Memory B cell (primary cell): Measurements from ENCODE around the gene IL12A.

ENCODE experiments used
- ATAC-seq: fragments of 150-1000 bp; cut with Tn5 transposase; 2 replicates; pipeline ENCODE4 v1.10.0; 2021; ENCODE audit warnings: low read depth, mild to moderate bottlenecking, moderate library complexity
- DNase-seq, 2 donors: peaks; one replicate each; pipeline ENCODE4 v3.0.0; 2022; ENCODE audit warnings: low spot score in 2 of 2
- H3K27ac Mint-ChIP-seq: one replicate; pipeline ENCODE4 v1.8.0; 2022; ENCODE audit warnings: mild to moderate bottlenecking, moderate library complexity, mixed read lengths
- H3K27me3 Mint-ChIP-seq: one replicate; pipeline ENCODE4 v1.8.0; 2022; ENCODE audit warnings: mixed read lengths
- H3K36me3 Mint-ChIP-seq: one replicate; pipeline ENCODE4 v1.8.0; 2022; ENCODE audit warnings: mild to moderate bottlenecking, mixed read lengths
- H3K4me1 Mint-ChIP-seq: one replicate; pipeline ENCODE4 v1.8.0; 2022; ENCODE audit warnings: mixed read lengths
- H3K4me3 Mint-ChIP-seq: one replicate; pipeline ENCODE4 v1.8.0; 2022; ENCODE audit warnings: mild to moderate bottlenecking, moderate library complexity, mixed read lengths
- H3K9me3 Mint-ChIP-seq: one replicate; pipeline ENCODE4 v1.8.0; 2022; ENCODE audit warnings: mixed read lengths

Gene IL12A

GRCh38 chr3:159988617-159989271, at the start of gene IL12A:
IL12A (plus strand) TSS chr3:159988835.
- Mint-ChIP-seq H3K27ac (peak within 1 kb of the TSS; percentile 92), H3K4me3 (peak within 1 kb of the TSS; percentile 89), H3K36me3 (peaks cover 16% of the 10 kb centered on the region), H3K27me3 (no peaks in the 10 kb centered on the region), H3K9me3 (no peaks in the 10 kb centered on the region), H3K4me1 (peaks cover 29% of the 10 kb centered on the region)
- DNase-seq = peak; percentile 86 to 92
- ATAC-seq = peak; percentile 91

- Mint-ChIP-seq H3K27me3 (peaks cover 9% of the 10 kb centered on the region), H3K9me3 (no peaks in the 10 kb centered on the region), H3K36me3 (no peaks in the 10 kb centered on the region), H3K4me1 (no peaks in the 10 kb centered on the region), H3K4me3 (no peak overlapping the region), H3K27ac (no peak overlapping the region)
- ATAC-seq (no peak), DNase-seq (no peak)
Measured at GRCh38 chr3:159941038-159942000, 47.3 kb upstream of the IL12A start.

- DNase-seq = no peak
- Mint-ChIP-seq H3K9me3 (no peaks in the 10 kb centered on the region), H3K4me1 (peaks cover 8% of the 10 kb centered on the region), H3K36me3 (no peaks in the 10 kb centered on the region), H3K4me3 (no peak overlapping the region), H3K27me3 (peaks cover 7% of the 10 kb centered on the region), H3K27ac (no peak overlapping the region)
- no peak for ATAC-seq
Measured at GRCh38 chr3:159944781-159945180, 43.9 kb upstream of the IL12A start.

GRCh38 chr3:159945930-159946329, 42.7 kb upstream of the IL12A start:
- Mint-ChIP-seq H3K9me3 (no peaks in the 10 kb centered on the region), H3K4me1 (peaks cover 8% of the 10 kb centered on the region), H3K27me3 (peaks cover 7% of the 10 kb centered on the region), H3K36me3 (no peaks in the 10 kb centered on the region), H3K27ac (no peak overlapping the region), H3K4me3 (no peak overlapping the region)
- DNase-seq (no peak), ATAC-seq (no peak)

GRCh38 chr3:159947220-159947619, 41.4 kb upstream of the IL12A start:
- Mint-ChIP-seq H3K27ac (no peak overlapping the region), H3K27me3 (peaks cover 7% of the 10 kb centered on the region), H3K4me3 (no peak overlapping the region), H3K9me3 (no peaks in the 10 kb centered on the region), H3K36me3 (no peaks in the 10 kb centered on the region), H3K4me1 (peaks cover 8% of the 10 kb centered on the region)
- no peak for DNase-seq
- ATAC-seq = no peak

- ATAC-seq = peak; percentile 74
- DNase-seq = no peak
- Mint-ChIP-seq H3K27me3 (peaks cover 8% of the 10 kb centered on the region), H3K36me3 (no peaks in the 10 kb centered on the region), H3K27ac (no peak overlapping the region), H3K4me1 (peaks cover 8% of the 10 kb centered on the region), H3K4me3 (no peak overlapping the region), H3K9me3 (no peaks in the 10 kb centered on the region)
Measured at GRCh38 chr3:159948429-159949144, 40.0 kb upstream of the IL12A start.

- Mint-ChIP-seq H3K27ac (no peak overlapping the region), H3K4me1 (peaks cover 8% of the 10 kb centered on the region), H3K9me3 (no peaks in the 10 kb centered on the region), H3K36me3 (no peaks in the 10 kb centered on the region), H3K4me3 (no peak overlapping the region), H3K27me3 (peaks cover 6% of the 10 kb centered on the region)
- DNase-seq (no peak), ATAC-seq (peak; percentile 48)
Measured at GRCh38 chr3:159950156-159950898, 38.3 kb upstream of the IL12A start.

GRCh38 chr3:159951540-159951939, 37.1 kb upstream of the IL12A start:
- ATAC-seq (no peak), DNase-seq (no peak)
- Mint-ChIP-seq H3K4me1 (peaks cover 8% of the 10 kb centered on the region), H3K27me3 (peaks cover 3% of the 10 kb centered on the region), H3K36me3 (no peaks in the 10 kb centered on the region), H3K4me3 (no peak overlapping the region), H3K27ac (no peak overlapping the region), H3K9me3 (no peaks in the 10 kb centered on the region)

GRCh38 chr3:159953325-159954085, 35.1 kb upstream of the IL12A start:
- DNase-seq (no peak), ATAC-seq (no peak)
- H3K27me3 Mint-ChIP-seq = peaks cover 3% of the 10 kb centered on the region
- H3K27ac Mint-ChIP-seq = no peak overlapping the region
- H3K36me3 Mint-ChIP-seq = no peaks in the 10 kb centered on the region
- peaks cover 2% of the 10 kb centered on the region for H3K9me3 Mint-ChIP-seq
- no peak overlapping the region for H3K4me3 Mint-ChIP-seq
- H3K4me1 Mint-ChIP-seq = peaks cover 5% of the 10 kb centered on the region

- Mint-ChIP-seq H3K36me3 (no peaks in the 10 kb centered on the region), H3K4me3 (no peak overlapping the region), H3K4me1 (peaks cover 5% of the 10 kb centered on the region), H3K27ac (no peak overlapping the region), H3K9me3 (peaks cover 2% of the 10 kb centered on the region), H3K27me3 (no peaks in the 10 kb centered on the region)
- DNase-seq (no peak), ATAC-seq (no peak)
Measured at GRCh38 chr3:159960188-159961148, 28.2 kb upstream of the IL12A start.

- Mint-ChIP-seq H3K27me3 (no peaks in the 10 kb centered on the region), H3K4me3 (no peak overlapping the region), H3K36me3 (no peaks in the 10 kb centered on the region), H3K9me3 (no peaks in the 10 kb centered on the region), H3K4me1 (peaks cover 5% of the 10 kb centered on the region), H3K27ac (peak overlapping the region; percentile 7)
- ATAC-seq (no peak), DNase-seq (no peak)
Measured at GRCh38 chr3:159964166-159964973, 24.3 kb upstream of the IL12A start.
